Inflammatory macrophage (primary cell): ENCODE measurements around the gene DAO.

Experiments
- DNase-seq, 2 donors: peaks; one replicate each; pipeline ENCODE4 v3.0.0-alpha.2; 2020 to 2022

The DAO gene

GRCh38 chr12:108850854-108851573 is 28.9 kb upstream of the DAO start:
- peak; percentile 66 to 69 for DNase-seq

DNA sequence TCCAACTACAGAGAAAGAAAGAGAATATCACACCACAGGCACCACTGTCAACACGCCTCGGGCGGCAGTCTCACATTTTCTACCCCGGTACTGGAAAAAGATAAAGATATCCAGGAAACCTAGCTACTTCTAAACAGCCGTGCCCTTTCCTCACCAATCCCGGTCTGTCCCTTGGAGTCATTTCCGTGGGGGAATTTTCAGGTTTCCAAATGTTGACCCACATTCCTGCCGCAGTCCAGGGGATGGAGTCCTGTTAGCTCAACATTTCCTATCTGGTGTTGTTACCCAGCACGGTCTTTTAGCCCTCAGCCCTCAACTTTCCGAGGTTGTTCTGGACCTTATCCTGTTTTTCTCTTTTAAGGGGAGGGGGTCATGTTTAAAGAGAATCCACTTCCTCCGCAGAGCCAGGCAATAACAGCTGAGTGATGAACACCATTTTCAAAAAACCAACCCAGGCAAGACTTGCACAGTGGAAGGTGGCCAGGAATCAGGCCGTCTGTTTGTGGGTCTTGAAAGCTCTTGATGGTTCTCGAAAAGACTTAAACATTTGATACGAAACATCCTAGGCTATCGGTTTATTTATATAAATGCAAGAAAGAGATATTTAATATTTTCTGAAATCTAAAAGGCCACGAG is 27.1 kb upstream of the DAO start:
- no peak for DNase-seq

- no peak for DNase-seq
Measured at GRCh38 chr12:108853426-108853825, 26.5 kb upstream of the DAO start.

GRCh38 chr12:108853981-108854446 is 25.9 kb upstream of the DAO start:
- peak; percentile 60 to 61 for DNase-seq

DNA sequence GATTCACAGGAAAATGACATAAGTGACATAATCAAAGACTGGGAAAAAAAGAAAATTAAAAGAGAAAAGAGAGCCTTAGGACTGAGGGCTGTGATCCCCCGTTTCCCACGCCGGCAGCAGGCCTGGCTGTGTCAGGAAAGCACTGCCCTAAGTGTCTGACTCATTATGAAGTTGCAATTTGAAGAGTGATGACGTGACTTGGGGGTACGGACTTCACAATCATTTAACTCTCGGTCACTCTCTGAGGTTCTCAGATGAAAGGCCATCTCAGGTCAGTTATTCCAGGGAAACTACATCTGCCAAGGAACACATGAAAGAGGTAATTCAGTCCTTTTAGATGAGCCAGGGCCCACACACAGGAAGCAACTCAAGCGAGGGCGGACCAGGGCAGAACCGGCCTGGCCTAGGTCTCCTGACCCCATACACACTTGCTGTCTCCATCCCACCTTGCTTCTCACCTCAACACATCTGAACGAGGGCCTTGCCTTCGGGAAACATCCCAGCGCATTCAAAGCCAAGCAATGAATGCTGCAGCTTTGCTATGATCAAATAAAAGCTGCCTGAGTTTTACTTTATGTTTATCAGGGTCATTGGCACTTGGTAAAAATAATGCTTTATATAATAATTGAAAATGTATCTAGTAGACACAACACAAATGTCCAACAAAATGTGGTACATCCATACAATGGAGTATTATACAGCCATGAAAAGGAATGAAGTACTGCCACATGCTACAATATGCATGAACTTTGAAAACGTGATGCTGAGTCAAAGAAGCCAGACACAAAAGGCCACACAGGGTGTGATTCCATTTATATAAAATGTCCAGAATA is 25.2 kb upstream of the DAO start:
- peak; percentile 79 to 86 for DNase-seq

GRCh38 chr12:108855284-108856169 is 24.4 kb upstream of the DAO start:
- DNase-seq: peak; percentile 42 to 65

GRCh38 chr12:108856170-108856427 is 23.8 kb upstream of the DAO start:
- DNase-seq: no peak

- peak; percentile 68 to 88 for DNase-seq
Measured at GRCh38 chr12:108856428-108857157, 23.3 kb upstream of the DAO start.

DNA sequence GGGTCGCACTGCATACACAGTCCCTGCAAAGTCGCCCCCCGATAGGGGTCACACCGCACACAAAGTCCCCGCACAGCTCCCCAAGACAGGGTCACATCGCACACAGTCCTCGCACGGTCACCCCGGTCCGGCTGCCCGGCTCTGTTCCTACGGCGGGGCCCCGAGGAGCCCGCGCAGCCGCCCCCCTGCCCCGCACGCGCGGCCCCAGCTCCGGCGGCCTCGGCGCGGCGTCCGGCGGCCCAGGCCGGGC is 22.8 kb upstream of the DAO start:
- no peak for DNase-seq

DNA sequence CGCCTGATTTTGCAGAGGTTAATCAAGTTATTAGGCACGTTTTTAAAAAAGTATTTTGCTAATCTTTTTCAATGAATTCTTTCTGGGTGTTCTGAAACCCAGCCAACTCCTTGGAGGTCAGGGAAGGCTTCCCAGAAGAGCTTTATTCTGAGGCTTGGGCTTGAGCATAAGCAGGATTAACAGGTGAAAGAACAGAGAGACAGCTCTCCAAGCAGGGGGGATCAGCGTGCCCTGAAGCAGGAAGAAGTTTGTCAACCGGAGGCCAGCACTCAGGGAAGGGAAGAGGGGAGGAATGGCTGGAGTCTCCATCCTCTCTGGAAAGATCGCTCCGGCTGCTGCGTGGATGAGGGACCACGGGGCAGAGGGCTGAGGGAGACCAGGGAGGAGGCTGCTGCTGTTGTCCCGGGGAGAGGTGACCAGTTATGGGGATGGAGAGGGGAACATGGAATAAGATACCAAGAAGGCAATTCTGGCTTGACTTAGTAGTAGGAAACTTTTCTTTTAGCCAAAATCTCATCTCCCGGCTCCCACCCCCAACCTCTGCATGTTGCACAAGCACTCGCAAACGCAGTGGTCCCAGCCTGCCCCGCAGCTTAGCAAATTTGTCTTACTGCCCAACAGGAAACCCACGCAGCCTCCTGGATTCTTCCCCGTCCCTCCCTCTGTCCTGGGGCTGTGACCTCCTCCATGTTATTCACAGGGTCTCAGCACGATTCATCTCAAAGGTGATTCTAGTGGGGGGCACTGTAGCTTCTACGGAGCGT is 21.4 kb upstream of the DAO start:
- no peak for DNase-seq

DNA sequence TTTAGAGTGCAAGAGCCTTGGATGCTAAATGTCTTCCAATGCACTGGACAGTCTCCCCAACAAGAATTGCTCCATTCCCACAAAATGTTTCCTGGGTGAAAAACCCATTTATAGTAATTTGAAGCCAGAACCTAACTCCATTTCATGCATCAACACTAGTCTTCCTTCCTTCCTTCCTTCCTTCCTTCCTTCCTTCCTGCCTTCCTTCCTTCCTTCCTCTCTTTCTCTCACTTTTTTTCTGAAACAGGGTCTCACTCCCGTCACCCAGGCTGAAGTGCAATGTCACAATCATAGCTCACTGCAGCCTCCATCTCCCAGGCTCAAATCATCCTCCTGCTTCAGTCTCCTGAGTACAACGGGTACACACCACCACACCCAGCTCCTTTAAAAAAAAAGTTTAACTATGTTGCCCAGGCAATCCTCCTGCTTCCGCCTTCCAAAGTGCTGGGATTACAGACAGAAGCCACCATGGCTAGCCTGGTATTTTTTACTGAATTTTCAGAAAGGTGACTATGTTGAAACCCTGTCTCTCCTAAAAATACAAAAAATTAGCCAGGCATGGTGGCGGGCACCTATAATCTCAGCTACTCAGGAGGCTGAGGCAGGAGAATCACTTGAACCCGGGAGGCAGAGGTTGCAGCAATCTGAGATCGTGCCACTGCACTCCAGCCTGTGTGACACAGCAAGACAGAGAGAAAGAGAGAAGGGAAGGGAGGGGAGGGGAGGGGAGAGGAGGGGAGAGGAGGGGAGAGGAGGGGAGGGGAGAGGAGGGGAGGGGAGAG is 20.6 kb upstream of the DAO start:
- peak in 1 of 2 donors; percentile 20 for DNase-seq

- DNase-seq: no peak
Measured at GRCh38 chr12:108859923-108860291, 20.0 kb upstream of the DAO start.

GRCh38 chr12:108860443-108860842 is 19.4 kb upstream of the DAO start:
- peak; percentile 28 to 29 for DNase-seq

GRCh38 chr12:108861878-108862587 is 17.9 kb upstream of the DAO start:
- DNase-seq: peak; percentile 92

DNA sequence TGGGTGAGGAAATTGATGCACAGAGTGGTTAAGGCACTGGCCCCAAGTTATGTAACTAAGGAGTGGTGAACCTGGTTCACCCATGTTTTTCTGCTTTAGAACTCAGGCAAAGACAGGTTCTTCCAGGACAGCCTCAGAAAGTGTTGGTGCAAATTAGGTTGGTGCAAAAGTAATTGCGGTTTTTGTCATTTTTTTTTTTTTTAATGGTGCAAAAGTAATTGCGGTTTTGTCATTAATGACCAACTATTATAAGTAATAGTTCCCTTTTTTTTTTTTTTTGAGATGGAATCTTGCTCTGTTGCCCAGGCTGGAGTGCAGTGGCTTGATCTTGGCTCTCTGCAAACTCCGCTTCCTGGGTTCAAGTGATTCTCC is 17.3 kb upstream of the DAO start:
- DNase-seq: peak in 1 of 2 donors; percentile 29

DNA sequence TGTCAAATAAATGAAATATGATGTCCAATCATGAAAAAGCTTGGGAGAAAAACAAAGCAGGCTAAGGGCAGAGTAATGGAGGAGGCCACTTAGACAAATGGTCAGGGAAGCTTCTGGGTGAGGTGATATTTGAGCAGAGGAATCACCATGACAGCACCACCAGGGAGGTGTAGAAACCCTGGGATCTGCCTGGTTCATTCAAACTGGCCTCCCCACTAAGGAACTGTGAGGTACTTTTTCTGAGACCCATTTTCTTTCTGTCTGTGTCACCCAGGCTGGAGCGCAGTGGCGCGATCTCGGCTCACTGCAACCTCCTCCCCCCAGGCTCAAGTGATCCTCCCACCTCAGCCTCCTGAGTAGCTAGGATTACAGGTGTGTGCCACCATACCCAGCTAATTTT is 14.7 kb upstream of the DAO start:
- DNase-seq: no peak

- peak; percentile 71 to 72 for DNase-seq
Measured at GRCh38 chr12:108866083-108866482, 13.8 kb upstream of the DAO start.

DNA sequence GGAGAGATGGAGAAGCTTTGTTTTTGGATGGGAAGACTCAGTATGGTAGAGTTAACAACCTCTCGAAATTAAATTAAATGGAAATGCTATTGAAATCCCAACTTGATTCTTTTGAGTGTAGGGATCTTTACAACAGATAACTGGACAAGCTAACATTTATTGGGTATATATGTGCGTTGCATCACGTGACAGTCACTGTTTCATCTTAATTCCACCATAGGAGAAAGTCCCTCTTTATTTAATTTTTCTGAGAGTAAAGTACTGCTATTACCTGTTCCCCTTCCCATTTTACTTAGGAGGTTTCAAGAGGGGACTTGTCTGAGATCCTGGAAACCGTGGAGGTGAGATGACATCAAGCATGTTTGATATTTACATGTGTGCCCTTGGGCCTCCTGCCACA is 11.1 kb upstream of the DAO start:
- no peak for DNase-seq

- DNase-seq: no peak
Measured at GRCh38 chr12:108875280-108875679, 4.6 kb upstream of the DAO start.
